NCI-H526 treated with DMSO at 0.1 percent for 48 hours (cell line): ENCODE results near the gene PHLDB1.
A peak's percentile ranks its signal among the peaks of the same experiment; 100 is the strongest.
"Not testable (repeated sequence)": the region's sequence is repeated elsewhere in the genome, so short reads cannot be mapped to it uniquely, and the experiment has no call there.

ENCODE experiments used
- DNase-seq: peaks from one replicate; lab custom pipeline; 2025; lab: John Stamatoyannopoulos, UW

Gene PHLDB1

GRCh38 chr11:118688339-118688738 lies 80.9 kb downstream of the PHLDB1 start:
- not testable (repeated sequence) for DNase-seq

- DNase-seq, result no peak
Observed at GRCh38 chr11:118688851-118689502, 81.6 kb downstream of the PHLDB1 start.

DNA sequence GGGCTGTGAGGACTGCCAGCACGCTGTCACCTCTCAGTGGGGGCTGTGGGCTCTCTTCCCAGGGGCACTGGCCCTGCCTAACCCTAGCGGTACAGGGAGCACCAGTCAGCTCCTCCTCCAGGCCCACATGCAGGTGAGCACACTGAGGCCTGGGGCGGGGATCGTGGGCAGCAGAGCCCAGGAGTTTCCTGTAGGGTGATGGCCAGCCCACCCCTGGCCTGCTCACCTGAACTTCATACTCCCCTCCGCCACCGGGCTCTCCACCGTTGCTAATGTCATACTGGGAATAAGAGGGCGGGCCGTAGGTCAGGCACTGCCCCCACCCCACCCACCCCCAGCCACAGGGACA lies 82.1 kb downstream of the PHLDB1 start:
- DNase-seq, result no peak

- peak; percentile 96 for DNase-seq
Observed at GRCh38 chr11:118689852-118690552, 82.6 kb downstream of the PHLDB1 start.

- DNase-seq, result no peak
Observed at GRCh38 chr11:118690553-118691304, 83.3 kb downstream of the PHLDB1 start.

DNA sequence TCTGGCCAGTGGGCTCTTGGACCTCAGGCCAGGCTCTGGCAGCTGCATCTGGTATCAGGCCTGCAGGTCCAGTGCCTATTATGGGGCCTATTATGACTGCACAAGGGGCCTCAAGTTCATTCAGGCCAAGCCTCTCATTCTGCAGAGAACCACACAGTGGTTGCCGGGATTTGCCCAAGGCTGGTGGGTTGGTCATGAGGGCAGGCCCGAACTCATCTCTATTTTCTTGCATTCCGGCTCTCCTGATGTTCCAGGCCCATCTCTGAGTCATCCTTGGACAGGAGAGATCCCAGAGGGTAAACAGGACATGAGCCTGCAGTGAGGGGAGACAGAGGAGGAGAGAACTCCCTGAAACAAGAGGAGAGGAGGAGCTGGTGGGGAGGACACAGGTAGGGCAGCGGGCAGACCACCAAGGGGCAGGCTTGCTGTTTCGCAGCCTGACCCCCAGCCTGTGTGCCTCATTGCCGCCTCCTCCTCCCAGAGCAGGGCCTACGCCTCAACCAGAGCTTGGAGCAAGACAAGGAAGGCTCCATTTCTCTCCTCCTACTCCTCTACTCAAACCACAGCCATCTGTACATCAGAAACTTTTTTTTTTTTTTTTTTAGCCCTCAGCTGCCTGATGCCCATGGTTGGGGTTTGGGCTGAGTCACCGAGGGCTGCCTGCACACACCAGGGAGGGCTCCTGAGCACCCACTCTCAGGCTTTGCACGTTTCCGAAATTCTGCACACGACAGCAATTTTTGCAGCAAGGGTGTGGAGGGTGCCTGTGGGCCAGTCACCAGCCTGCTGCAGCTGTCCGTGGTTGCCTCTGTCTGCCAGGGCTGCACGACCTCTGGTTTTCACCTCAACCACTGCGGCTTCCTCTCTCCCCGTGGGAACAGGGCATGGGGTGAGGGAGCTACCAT lies 84.8 kb downstream of the PHLDB1 start:
- DNase-seq, result no peak

GRCh38 chr11:118694185-118694584 lies 86.8 kb downstream of the PHLDB1 start:
- DNase-seq, result no peak

- no peak for DNase-seq
Observed at GRCh38 chr11:118694771-118695170, 87.4 kb downstream of the PHLDB1 start.

- DNase-seq, result no peak
Observed at GRCh38 chr11:118696673-118697226, 89.3 kb downstream of the PHLDB1 start.

GRCh38 chr11:118697346-118697745 lies 89.9 kb downstream of the PHLDB1 start:
- no peak for DNase-seq

DNA sequence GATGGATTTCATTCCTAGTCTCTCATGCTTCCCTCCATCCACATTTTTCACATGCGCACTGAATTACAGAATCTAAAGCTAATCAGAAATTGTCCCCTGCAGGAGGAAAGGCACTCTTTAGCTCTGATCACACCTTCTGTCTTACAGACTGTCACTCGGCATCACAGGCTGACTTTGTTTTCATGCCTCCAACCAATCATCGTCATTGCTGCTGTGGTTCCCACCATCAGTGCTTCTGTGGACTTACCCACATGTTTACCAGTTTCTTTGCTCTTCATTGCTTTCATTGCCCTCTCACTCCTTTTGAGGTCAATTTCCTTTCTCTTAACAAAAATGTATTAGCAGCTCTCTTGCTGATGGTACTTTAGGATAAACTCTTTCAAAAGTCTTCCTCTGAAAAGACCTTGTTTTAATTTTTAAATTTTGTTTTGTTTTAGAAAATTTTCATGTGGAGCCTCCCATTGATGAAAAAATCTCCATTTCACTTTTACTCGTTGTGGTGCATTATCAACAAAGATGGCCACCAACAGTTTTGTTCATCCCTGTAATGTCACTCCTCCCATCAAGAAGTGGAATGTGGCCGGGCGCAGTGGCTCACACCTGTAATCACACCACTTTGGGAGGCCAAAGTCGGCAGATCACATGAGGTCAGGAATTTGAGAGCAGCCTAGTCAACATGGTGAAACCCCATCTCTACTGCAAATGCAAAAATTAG lies 92.2 kb downstream of the PHLDB1 start:
- DNase-seq, result no peak

DNA sequence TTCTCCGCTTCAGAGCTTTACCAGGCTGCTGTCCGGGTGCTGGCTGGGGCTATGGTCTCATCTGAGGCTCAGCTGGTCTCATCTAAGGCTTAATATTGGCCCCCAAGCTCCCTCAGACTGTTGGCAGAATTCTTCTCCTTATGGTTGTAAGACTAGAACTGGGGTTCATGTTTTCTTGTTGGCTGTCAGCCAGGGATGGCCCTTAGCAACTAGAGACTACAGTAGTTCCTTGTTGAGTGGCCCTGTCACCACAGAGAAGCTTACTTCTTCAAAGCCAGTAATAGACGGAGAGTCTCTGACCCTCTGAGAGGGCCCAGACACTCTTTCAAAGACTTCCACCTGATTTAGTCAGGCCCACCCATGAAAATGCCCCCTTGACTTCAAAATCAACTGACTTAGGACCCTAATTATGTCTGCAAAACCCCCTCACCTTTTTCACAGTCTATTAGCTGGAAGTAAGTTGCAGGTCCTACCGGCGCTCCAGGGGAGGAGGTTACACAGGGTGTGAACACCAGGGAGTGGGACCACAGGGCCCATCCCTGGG lies 96.2 kb downstream of the PHLDB1 start:
- no peak for DNase-seq

DNA sequence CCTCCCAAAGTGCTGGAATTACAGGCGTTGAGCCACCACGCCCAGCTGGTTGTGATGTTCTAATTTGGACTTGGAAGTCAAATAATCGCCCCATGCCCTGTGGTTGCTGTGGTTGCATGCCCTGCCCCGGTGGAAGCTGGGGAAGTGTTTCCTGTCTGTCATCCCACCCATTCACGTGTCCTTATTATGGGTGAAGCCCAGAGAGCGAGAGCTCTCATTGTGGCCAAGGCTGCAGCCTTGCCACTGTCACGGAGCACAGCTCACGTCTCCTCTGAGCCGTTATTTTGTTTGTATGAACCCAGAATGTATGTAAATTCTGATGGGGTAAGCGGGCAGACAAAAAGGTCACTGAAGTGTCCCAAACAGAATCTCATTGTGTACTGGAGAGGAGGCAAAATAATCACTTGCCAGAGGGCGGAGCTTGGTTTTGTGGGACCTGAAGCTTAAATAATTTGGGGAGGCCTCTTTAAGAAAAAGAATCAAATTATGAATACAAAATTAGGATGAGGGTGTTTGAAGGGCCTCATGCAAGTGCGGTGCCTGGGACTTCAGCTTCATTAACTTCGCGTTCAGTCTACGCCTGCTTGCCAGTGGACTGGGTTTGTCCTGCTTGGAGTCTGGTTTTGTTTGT lies 97.8 kb downstream of the PHLDB1 start:
- DNase-seq, result peak; percentile 74

DNA sequence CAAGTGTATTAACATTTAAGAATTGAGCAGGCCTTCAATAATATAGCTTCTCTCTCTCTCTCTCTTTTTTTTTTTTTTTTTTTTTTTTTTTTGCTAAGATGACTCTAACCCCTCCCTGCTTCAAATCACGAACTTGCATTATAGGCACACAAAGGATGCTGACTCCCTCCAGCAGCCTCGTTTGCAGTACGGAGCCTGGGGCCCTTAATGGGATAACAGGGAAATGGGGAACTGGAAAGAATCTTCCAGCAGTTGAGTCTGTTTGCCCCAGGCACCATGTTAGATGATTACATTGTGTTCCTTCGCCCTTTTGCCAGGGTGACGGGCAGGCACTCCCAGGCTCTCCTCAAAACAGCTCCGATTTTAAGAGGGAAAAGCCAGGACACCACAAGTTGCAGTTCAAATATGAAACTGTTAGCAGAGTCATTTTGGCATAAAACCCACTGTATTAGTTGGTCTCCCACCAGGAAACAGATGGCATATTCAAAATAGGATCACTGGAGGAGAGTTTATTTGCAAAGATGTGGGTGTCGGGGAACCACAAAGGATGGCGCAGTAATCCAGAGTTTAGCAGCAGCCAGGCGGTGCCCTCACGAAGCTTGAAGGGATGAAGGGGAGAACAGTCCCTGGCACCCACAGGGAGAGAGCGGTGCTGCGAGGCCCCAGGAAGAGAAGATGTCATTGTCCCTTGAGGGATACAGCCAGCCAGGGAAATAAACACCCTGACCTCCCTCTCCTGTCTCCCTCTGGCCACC lies 98.6 kb downstream of the PHLDB1 start:
- no peak for DNase-seq

- no peak for DNase-seq
Observed at GRCh38 chr11:118706546-118706825, 99.1 kb downstream of the PHLDB1 start.
